NCI-H128 (cell line): ENCODE measurements around the gene AADAC.
"Not testable (repeated sequence)": the region's sequence is repeated elsewhere in the genome, so short reads cannot be mapped to it uniquely, and the experiment has no call there.

Source experiments
- DNase-seq: peaks from one replicate; lab custom pipeline; 2025; ENCODE audit not compliant: unreplicated experiment; lab: John Stamatoyannopoulos, UW

Gene AADAC

DNA sequence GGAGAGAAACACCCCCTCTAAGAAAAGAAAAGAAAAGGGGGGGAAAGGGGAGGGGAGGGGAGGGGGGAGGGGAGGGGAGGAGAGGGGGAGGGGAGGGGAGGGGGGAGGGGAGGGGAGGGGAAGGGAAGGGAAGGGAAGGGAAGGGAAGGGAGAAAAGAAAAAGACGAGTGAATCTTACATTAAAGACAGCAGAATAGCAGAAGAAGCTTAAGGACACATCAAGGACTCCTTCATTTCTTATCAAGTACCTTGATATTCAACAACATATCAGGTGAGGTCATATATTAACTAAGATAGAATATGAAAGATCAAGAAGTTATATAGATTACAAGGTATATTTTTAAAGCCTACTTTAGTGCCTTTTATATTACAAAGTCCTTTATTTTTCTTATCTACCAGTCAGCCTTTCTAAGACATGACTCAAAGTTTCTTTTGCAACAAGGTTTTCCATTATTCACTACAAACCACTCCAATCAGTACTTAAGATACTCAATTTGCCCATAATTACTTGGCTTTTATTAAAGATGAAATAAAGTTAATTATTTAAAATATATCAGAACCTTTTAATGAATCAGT, 17.7 kb upstream of the AADAC start:
- no peak for DNase-seq

DNA sequence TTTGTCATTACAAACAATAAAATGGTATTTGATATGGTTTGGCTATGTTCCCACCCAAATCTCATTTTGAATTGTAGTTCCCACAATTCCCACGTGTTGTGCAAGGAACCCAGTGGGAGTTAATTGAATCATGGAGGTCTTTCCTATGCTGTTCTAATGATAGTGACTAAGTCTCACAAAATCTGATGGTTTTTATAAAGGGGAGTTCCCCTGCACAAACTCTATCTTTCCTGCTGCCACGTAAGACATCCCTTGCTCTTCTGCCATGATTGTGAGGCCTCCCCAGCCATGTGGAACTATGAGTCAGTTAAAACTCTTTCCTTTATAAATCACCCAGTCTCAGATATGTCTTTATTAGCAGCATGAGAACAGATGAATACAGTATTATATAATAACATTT, 15.4 kb upstream of the AADAC start:
- no peak for DNase-seq

DNA sequence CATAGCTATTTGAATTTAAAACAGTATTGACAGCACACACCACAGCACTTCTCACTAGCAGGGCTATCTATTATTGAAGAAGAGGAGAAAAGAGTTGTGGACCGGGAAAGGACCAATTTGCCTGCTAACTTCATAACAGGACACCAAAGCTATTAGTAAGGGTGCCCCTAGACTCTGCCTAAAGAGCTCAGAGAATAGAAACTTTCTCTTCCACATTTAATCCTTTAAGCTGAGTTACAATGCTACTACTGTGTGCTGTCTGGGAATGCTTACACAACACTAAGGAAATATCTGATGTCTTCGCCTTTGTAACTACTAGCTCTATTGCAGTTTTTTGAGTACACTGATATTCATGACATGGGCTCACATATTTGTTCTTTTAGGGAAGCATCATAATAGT, 13.5 kb upstream of the AADAC start:
- DNase-seq = no peak

DNA sequence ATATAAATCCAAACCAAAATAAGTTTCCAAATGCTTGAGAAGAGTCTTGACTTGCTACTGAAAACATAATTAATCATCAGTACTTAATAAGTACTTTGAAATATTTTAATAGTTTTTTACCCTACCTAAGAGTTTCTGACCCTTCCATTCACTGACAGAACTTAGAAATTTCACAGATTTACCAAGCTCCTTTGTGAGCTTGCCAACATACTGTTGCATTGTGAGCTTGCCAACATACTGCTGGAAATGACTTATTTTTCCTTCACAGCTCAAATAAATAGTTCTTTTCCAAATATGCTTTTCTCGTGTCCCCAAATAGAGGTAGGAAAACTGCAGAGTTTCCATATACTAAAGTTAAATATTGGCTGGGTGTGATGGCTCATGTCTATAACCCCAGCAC, 9.6 kb upstream of the AADAC start:
- no peak for DNase-seq

DNA sequence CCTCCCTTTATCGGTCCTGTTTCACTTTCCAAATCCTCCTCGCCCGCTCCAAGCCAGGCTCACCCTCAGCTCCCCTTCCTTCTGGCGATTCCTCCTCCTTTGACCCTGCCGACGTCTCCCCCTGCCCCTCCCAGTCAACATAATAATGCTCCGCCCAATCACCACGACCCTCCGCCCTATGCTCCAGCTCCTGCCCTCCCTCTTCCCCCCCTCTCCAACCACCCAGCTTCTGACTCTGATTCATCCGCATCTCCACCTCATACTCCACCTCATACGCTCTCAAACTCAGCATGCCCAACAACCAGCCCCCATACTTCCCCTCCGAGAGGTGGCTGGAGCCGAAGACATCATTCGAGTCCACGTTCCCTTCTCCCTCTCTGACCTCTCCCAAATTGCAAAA, 7.1 kb upstream of the AADAC start:
- no peak for DNase-seq

DNA sequence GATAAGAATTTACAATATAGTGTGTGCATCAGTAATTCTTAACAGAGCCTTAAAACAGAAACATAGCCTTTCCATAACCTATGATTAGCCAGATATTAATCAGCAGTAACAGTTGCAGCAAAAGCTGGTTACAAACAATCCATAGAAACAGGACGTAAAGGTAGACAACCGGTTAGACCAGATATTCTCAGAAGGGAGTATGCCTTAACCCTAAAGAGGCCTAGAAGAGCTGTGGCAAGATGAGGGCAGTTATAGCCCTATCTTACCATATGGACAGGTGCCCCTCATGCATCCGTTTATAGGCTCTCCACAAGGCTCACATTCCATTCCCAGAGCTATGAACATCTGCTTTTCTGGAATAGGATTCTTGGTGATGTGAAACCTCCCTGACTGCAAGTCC, 5.0 kb upstream of the AADAC start:
- DNase-seq = not testable (repeated sequence)

DNA sequence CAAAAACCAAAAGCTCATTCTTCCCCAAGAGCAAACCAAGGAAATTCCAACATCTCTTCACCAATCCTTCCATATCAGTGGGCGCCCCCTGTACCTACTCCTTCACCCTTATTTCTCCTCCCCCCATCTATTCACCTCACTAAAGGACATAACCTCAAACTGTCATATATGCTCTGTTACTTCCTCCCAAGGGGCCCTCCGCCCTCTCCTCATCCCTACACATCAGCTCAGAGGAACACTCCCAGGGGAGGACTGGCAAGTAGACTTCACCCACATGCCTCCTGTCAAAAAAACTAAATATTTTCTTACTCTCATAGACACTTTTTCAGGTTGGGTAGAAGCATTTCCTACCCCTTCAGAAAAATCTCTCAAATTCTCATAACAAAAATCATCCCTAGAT, 2.4 kb upstream of the AADAC start:
- no peak for DNase-seq

DNA sequence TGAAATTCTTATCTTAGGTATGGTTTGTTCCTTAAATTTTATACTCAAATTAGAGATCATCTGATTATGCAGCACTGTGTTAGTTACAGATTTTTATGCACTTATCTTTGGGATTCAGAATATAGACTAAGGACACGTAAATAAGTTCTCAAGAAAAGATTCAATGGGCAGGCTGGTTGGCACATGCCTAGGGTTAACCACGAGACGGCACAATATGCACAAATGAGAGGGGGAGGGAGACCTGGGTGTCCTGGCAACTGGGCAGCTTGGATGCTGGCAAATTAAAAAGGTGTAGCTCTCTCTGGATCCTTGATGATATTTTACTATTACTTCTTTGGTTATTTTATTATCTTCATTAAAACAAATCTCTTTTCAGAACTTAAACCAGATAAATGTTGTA, 672 bp downstream of the AADAC start:
- no peak for DNase-seq

DNA sequence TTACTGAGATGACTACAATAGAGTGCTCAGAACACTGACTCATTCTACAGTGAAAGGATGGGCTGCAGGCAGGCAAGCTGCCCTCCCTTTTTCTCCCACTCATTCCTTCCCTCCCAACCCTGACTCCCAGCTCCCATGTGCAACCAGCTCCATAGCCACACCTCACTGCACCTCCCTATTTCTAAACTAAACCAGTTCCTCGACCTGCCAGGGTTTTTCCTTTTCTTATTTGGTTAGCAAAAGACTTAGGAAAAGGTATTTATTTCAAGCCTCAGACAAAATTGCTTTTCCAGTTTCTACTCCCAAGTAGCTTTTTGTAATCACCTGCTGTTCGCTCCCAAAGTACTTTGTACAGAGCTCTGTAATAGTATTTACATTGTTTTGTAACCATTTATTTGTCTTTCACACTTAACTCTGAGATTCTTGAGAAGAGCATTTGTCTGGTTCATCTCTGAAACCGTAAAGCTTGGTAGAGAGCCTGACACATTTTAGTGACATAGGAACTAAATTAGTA, 2.2 kb downstream of the AADAC start:
- no peak for DNase-seq

DNA sequence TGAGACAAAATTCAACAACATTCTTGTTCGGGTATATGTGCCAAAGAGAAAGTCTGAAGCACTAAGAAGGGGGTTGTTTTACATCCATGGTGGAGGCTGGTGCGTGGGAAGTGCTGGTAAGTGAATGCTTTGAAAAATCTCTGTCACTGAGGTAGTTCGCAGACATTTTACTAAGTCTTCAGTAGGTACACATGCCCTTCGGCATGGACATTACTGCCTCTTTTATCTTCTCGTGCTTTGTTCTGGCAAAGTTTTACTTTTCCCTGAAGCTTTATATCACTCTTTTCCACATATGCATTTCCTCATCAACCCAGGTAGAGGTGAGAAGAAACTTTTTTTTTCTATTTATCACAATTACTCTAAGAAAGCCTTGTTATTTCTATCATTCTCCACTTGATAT, 3.6 kb downstream of the AADAC start:
- no peak for DNase-seq

DNA sequence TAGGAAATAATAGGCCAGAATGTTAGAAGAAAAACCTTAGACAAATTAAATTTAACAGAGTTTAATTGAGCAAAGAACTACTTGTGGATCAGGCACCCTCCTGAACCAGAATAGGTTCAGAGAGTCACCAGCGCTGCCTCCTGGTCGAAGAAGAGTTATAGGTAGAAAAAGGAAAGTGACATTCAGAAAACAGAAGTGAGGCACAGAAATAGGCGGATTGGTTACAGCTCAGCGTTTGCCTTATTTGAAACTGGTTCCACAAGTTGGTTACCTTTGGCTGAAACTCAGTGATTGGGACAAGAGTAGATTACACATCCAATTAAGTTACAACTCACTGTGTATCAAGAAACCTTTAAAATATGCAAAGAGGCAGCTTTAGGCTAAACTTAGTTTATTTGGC, 4.4 kb downstream of the AADAC start:
- no peak for DNase-seq

DNA sequence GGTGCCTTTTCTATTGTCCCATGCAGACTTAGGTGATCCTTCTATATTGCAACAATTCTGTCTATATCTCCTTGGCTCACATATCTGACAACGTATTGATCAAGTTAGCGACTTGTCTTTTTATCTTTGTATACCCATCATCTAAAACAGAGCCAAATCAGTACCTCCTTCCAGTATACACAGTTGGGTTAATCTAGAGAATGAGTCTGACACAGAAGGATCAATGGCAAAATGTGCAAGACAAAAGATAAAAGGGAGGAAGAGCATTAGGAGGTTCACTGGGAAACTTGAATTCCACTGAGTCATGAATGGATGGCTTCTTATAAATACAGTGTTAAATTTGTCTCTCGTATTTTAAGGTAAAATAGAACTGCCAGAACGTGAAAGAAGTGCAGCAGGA, 6.0 kb downstream of the AADAC start:
- no peak for DNase-seq

DNA sequence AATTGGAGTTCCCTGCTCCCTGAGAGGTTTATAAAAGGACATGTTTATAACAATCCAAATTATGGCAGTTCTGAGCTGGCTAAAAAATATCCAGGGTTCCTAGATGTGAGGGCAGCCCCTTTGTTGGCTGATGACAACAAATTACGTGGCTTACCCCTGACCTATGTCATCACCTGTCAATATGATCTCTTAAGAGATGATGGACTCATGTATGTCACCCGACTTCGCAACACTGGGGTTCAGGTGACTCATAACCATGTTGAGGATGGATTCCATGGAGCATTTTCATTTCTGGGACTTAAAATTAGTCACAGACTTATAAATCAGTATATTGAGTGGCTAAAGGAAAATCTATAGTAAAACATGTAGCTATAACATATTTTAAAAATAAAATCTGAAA, 13.9 kb downstream of the AADAC start:
- no peak for DNase-seq

DNA sequence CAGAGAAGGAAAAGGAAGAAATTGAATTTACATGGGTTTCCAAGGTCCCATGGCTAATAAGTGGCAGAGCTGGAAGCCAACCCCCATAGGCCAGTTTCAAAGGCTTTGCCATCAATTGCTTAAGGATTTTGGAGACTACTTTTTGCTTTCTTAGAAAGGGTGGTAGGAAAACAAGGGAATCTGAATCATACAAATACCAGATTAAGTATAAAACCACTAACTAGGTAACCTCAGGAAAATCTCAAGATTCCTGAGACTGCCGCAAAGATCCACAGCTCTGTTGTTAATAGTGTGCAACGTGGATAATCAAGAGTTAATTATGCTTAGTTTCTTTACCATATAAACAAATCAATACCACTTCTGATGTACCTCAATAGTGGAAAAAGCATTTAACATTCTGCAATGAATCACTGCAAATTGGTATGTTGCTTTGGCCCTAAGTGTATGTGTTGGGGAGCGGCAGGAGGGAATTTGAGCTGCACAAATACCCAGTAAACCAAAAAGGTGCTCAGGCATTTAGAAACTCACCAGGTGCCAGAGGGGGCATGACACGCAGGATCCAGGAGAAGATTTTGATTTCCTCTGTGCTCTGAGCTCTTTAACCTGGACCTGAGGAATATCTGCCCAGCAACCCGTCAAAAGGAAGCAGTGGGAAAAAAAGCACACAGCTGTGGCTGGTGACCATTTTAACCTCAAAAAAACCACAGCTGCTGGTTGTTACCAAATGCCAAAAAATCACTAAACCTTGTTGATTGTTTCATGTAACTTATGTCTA, 22.0 kb downstream of the AADAC start:
- DNase-seq = no peak

DNA sequence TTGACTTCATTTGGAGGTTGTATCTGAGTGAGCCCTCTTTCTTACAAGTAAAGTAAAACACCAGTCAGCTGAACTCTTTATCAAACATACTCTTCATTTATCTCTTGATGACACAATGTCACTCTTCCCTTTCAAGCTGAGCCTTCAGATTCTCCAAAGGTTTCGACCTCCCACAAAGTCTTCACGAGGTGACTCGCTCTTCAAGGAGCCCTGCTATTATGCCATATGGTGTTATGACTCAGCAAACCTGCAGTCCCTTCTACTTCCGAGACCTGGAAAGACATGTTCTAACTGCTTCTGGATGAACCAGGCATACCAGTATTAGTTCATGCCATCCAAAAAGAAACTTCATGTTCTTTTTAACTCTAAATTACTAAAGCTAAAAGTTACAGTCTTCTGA, 23.1 kb downstream of the AADAC start:
- no peak for DNase-seq

DNA sequence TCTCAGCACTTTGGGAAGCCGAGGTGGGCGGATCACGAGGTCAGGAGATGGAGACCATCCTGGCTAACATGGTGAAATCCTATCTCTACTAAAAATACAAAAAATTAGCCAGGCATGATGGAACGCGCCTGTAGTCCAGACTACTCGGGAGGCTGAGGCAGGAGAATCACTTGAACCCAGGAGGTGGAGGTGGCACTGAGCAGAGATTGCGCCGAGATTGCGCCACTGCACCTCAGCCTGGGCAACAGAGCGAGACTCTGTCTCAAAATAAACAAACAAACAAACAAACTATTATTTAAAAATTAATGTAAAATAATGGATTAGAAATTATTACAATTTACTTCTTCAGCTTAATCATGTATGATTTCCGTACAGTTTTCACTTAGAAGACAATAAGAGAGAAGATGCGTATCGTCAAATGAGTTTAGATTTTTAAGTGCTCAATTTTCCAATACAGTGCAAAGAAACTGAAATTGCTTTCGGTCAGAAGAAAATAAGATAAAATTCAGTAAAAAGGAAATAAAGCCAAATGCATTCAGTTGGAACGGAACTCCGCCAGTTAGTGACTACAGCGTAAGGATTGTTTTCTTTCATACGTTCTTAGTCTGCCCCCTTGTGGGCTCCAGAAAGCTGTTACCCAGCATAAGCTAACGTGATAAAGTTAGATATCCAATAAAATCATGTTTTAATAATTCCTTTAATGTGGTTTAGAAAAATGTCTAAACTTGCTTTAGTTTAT, 24.8 kb downstream of the AADAC start:
- DNase-seq = no peak

DNA sequence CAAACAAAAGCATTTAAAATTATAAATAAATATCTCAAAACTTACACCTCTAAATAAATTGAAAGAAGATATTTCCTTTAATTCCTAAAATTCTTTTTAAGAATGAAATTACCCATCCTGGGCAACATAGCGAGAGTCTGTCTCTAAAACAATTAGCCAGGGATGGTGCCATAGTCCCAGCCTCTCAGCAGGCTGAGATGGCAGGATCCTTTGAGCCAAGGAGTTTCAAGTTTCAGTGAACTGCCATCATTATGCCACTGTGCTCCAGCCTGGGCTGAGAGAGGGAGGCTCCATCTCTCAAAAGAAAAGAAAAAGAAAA, 25.4 kb downstream of the AADAC start:
- DNase-seq = no peak

DNA sequence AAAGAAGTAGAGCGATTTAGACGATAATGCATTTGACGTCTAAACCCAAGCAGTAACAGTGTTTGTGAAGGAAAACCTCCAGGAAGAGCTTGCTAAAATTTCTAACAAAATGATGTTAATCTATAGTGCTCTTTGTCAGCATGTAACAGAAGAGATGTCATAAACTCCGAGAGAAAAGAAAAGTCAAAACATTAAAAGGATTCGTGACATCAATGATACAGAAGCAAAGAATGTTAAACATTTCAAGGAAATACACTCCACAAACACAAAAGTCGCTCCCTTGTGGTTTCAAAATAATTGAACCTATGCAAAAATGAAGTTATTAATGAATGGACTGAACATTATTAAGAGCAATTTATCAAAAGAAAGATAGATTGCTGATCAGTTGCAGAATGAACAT, 27.9 kb downstream of the AADAC start:
- DNase-seq = no peak

DNA sequence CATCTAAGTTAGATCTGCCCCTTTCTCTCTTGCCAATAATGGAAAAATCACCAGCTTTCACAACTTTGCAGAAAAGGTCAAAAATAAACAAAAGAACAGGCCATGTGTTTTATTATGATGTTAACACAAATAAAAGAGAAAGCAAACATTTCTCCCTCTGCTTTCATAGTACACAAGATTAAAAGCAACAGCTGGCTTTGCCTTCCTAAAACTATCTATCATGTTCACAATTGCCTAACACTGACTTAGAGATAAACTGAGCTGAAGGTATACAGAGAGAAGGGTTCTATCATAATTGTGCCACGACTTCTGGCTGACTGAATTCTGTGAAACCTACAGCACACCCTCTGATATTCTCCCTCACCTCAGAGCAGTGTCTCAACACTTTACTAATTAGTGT, 29.4 kb downstream of the AADAC start:
- DNase-seq = no peak

DNA sequence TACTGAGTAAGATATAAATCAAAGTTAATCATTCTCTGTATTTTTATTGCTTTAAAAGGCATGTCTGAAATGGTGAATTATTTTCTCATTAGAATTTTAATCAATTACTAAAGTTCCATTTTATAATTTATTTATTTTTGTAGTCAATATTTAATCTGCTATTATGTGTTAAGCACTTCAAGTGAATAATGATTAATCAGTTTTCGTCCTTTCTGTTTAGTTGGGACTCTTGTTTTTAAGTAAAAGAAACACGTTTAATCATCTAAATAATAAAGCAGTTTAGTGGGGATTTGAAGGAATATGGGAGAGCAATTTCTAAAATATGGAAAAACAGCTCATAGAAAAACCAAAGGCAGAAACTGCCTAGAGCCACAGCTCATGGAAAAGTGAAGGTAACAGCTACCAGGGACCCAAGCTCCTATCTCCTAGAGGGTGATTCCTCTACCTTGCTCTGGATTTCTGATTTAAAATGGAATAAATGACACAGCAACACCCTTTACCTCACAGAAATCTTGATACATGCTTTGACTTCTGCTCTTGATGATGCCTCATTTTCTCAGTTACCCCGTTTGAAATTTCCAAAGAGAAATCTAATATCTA, 31.5 kb downstream of the AADAC start:
- DNase-seq = no peak

DNA sequence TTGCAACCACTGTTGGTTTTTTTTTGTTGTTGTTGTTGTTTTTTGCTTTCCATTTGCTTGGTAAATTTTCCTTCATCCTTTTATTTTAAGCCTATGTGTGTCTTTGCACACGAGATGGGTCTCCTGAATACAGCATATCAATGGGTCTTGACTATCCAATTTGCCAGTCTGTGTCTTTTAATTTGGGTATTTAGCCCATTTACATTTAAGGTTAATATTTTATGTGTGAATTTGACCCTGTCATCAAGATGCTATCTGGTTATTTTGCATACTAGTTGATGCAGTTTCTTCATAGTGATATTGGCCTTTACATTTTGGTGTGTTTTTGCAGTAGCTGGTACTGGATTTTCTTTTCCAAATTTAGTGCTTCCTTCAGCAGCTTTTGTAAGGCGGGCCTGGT, 36.1 kb downstream of the AADAC start:
- not testable (repeated sequence) for DNase-seq
